EH (cell line): Measurements from ENCODE around the gene JUND.

Experiments
- DNase-seq: peaks from one replicate; pipeline ENCODE4 v3.0.0-alpha.2; 2015; ENCODE audit warnings: low read depth

The JUND gene

DNA sequence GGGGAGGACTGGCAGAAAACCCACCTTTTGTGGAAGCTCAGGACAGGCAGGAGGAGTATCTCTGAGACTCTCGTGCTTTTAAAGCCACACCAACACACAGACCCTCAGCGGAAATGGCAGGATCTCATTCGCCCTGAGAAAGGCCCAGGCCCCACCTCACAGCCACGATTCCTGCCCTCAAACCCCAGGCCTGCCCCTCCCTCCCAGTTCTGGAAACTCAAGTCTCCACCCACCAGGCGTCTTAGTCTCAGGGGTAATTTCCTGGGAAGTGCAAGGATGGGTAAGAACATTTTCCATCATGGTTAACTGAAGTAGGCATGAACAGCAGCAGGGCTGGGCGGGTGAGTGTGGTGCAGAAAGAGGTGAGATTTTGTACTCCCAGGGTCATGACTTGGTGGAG is 47.2 kb downstream of the JUND start:
- no peak for DNase-seq

DNA sequence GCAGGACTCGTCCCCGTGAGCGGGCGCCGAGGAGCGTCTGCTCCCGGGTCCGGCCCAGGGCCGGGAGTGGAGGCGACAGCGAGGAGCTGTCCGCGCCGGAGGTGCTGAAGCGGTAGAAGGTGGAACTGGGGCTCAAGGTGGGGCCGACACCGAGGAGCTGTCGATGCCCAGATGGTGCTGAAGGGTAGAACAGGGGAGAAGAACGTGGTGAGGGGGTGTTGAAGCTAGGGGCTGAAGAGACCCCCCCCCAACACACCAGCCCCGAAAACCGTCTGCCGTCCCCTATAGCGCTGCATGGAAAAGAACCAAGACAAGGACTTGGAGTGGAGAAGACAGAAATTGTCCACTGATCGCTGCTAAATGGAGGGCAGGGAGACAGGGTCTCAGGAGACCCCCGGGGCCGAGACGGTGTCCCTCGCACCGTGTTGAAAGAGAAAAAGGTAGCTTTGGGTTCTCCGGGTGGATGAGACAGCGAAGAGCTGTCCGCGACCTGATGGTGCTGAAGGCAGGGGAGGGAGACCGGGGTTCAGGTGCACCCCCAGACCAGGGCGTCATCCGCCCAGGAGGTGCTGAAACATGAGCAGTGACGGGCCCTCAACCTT is 48.1 kb downstream of the JUND start:
- DNase-seq = peak; percentile 55

DNA sequence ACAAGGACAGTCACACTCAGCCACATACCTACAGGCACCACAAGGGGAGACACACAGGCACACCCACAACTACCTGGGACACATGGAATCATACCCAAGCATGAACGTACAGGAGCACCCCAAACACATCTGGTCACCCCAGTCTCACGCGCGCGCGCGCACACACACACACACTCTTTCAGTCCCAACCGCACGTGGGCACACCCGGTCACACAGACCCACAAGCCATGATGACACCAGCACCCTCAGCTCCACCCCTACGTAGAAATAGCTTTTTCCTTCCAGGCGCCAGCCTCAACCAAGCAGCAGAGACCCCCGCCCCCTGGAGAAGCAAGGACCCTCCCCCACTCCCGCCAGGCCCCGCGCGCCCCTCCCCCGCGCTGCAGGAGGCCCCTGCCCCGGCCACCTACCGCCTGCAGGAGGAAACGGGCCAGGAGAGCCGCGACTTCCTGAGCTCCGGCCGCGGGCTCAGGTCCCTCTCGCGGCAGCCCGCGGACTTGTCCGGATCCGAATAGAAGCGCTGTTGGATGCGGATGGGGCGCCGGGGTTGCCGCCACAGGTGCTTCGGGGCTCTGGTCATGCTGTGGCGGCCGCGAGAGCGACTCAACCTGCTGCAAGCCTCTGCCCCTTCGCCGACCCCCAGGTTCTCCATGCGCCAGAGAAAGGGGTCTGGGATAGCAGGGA is 48.7 kb downstream of the JUND start:
- DNase-seq = no peak

- no peak for DNase-seq
Measured at GRCh38 chr19:18231775-18232174, 49.6 kb downstream of the JUND start.

- no peak for DNase-seq
Measured at GRCh38 chr19:18230941-18231734, 50.3 kb downstream of the JUND start.

DNA sequence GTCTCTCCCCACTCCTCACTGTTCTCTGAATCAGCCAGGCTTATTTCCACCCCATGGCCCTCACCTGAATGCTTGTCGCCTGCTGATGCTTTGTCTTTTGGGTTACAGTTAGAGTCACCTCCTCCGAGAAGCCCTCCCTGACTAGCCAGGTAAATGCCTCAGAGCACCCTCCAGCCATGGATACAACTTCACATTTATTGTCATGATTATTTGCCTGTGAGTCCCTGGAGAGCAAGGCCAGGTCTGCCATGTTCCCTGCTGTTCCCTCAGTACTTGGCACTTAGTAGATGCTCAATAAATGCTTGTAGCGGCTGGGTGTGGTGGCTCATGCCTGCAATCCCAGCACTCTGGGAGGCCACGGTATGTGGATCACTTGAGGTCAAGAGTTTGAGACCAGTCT is 51.5 kb downstream of the JUND start:
- no peak for DNase-seq
